OCI-LY7 (cell line): ENCODE measurements around the gene RAPGEF2. TPM values are rescaled to one million over a fixed set of nuclear protein-coding genes. Genes with fewer than 3 reads are reported as not detected.

Experiments
- BruUV-seq: library from RNA; stranded (reverse); fragments of 400-500 nt; replicated peaks from 2 replicates; lab custom pipeline; 2021; lab: Mats Ljungman, UMichigan
- CTCF ChIA-PET: fragments of 300-600 bp; sonication (Branson Sonifier 250); formaldehyde crosslinking; loops from one replicate; lab custom pipeline; 2022; ENCODE audit warnings: antibody characterized with exemption; ENCODE audit not compliant: unreplicated experiment; lab: Charles Lee
- POLR2A ChIA-PET: fragments of 300-600 bp; sonication (Branson Sonifier 250); formaldehyde crosslinking; loops from one replicate; lab custom pipeline; 2022; ENCODE audit warnings: antibody characterized with exemption; lab: Charles Lee
- DNase-seq: peaks from one replicate; pipeline ENCODE4 v3.0.0-alpha.2; 2015; ENCODE audit warnings: low spot score
- H2AFZ ChIP-seq: fragments of 200-600 bp; sonication (generic), shearing (Covaris generic); 2 replicates; pipeline ENCODE4 v1.6.1; 2014; ENCODE audit warnings: mild to moderate bottlenecking, antibody characterized with exemption, low read length, moderate library complexity
- H3K27ac ChIP-seq: fragments of 200-600 bp; sonication (generic); 2 replicates; pipeline ENCODE4 v1.5.1; 2014; ENCODE audit warnings: mixed run types, low read depth, mild to moderate bottlenecking, moderate library complexity, low read length, inconsistent platforms; ENCODE audit not compliant: poor library complexity, severe bottlenecking
- H3K36me3 ChIP-seq: fragments of 200-600 bp; sonication (generic); 2 replicates; pipeline ENCODE4 v1.6.1; 2014; ENCODE audit warnings: mild to moderate bottlenecking, antibody characterized with exemption, low read length, moderate library complexity, mixed read lengths; ENCODE audit not compliant: insufficient read depth
- H3K4me1 ChIP-seq: fragments of 200-600 bp; sonication (generic); 2 replicates; pipeline ENCODE4 v1.5.1; 2014; ENCODE audit warnings: mild to moderate bottlenecking, low read length; ENCODE audit not compliant: insufficient read depth, poor library complexity, severe bottlenecking
- H3K4me2 ChIP-seq: fragments of 200-600 bp; sonication (generic); 2 replicates; pipeline ENCODE4 v1.6.1; 2014; ENCODE audit warnings: mild to moderate bottlenecking, low read length
- H3K4me3 ChIP-seq: fragments of 200-600 bp; sonication (generic); 2 replicates; pipeline ENCODE4 v1.5.1; 2014; ENCODE audit warnings: mild to moderate bottlenecking, low read depth, low read length; ENCODE audit not compliant: poor library complexity, severe bottlenecking
- H3K79me2 ChIP-seq: fragments of 200-600 bp; sonication (generic); 2 replicates; pipeline ENCODE4 v1.6.1; 2016; ENCODE audit warnings: low read depth, mild to moderate bottlenecking, low read length, moderate library complexity, mixed read lengths; ENCODE audit not compliant: insufficient read depth
- H3K9me2 ChIP-seq: fragments of 200-600 bp; sonication (generic); 2 replicates; pipeline ENCODE4 v1.6.1; 2016; ENCODE audit warnings: mild to moderate bottlenecking, low read length, mixed read lengths; ENCODE audit not compliant: insufficient read depth
- H3K9me3 ChIP-seq: fragments of 200-600 bp; sonication (generic); 2 replicates; pipeline ENCODE4 v1.6.1; 2014; ENCODE audit warnings: mild to moderate bottlenecking, mixed run types, low read length, mixed read lengths
- H4K20me1 ChIP-seq: fragments of 200-600 bp; sonication (generic); 2 replicates; pipeline ENCODE4 v1.6.1; 2014; ENCODE audit warnings: mild to moderate bottlenecking, antibody characterized with exemption, low read length, moderate library complexity, mixed read lengths; ENCODE audit not compliant: insufficient read depth
- EZH2phosphoT487 ChIP-seq: fragments of 200-600 bp; sonication (generic); IDR thresholded peaks from 2 replicates; pipeline ENCODE4 v1.6.1; 2018; ENCODE audit warnings: low read depth, borderline replicate concordance, mild to moderate bottlenecking, mixed run types, antibody characterized with exemption, low read length, moderate library complexity, mixed read lengths
- intact Hi-C: fragments of 100-400 bp; cut with micrococcal nuclease; formaldehyde crosslinking; loops from one replicate; pipeline ENCODE4 v1.10.0; 2022; ENCODE audit not compliant: unreplicated experiment
- total RNA-seq, 2 experiments: library from RNA; depleted of rRNA in 1 of 2; stranded (reverse); fragments of >200 nt in 1 of 2; shearing (Covaris generic) in 1 of 2; gene quantifications; 2 replicates each; pipeline ENCODE4 v1.2.3, GENCODE V29; 2014 to 2022
- TF ChIP-seq, protein P1 (sequence below): fragments of 200-600 bp; sonication (generic); conservative IDR thresholded peaks from 2 replicates; pipeline ENCODE4 v1.5.1; 2014; ENCODE audit warnings: mild to moderate bottlenecking, antibody characterized with exemption, low read length, moderate library complexity, mixed read lengths

RAPGEF2 gene
- total RNA-seq, 2 experiments from 2014 or later: 4.6 to 6.5 TPM

DNA sequence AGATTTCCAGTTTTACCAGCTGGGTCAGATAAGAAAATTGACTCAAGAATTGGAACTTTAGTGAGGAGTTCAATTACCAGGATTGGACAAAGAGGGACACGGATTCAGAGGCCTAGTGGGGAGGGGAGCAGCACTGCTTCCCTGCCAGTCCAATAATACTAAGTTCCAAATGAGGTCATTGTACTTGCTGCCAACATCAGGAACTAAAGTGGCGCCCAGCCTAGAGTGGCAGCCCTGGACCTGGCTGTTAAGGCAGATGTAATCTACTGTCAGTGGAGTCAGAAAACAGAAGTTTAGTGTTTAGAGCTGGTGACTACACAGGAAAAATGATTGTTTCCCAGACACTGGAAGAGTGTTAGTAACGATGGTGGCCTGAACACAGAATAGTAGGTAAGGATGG is 42.7 kb upstream of the RAPGEF2 start:
- Histone ChIP-seq H3K4me1 (peaks cover 10% of the 10 kb centered on the region), H2AFZ (no peak overlapping the region), H3K4me3 (no peak overlapping the region), H3K36me3 (no peaks in the 10 kb centered on the region), H3K4me2 (no peak overlapping the region), H3K9me2 (no peaks in the 10 kb centered on the region), H3K79me2 (no peaks in the 10 kb centered on the region), H3K9me3 (no peaks in the 10 kb centered on the region), H4K20me1 (no peaks in the 10 kb centered on the region), H3K27ac (no peak overlapping the region)
- ChIA-PET POLR2A (interaction anchor here (0.9 kb wide), 1 partner anchor 15 kb away, joined by 4 read pairs; no protein-coding TSS in a partner anchor), CTCF (no interaction called here)
- TF ChIP-seq, protein P1, sequence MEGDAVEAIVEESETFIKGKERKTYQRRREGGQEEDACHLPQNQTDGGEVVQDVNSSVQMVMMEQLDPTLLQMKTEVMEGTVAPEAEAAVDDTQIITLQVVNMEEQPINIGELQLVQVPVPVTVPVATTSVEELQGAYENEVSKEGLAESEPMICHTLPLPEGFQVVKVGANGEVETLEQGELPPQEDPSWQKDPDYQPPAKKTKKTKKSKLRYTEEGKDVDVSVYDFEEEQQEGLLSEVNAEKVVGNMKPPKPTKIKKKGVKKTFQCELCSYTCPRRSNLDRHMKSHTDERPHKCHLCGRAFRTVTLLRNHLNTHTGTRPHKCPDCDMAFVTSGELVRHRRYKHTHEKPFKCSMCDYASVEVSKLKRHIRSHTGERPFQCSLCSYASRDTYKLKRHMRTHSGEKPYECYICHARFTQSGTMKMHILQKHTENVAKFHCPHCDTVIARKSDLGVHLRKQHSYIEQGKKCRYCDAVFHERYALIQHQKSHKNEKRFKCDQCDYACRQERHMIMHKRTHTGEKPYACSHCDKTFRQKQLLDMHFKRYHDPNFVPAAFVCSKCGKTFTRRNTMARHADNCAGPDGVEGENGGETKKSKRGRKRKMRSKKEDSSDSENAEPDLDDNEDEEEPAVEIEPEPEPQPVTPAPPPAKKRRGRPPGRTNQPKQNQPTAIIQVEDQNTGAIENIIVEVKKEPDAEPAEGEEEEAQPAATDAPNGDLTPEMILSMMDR: no peak
- no peak for TF ChIP-seq EZH2phosphoT487
- intact Hi-C loops: no loop called here
- BruUV-seq: no TSS peak
- no peak for DNase-seq

DNA sequence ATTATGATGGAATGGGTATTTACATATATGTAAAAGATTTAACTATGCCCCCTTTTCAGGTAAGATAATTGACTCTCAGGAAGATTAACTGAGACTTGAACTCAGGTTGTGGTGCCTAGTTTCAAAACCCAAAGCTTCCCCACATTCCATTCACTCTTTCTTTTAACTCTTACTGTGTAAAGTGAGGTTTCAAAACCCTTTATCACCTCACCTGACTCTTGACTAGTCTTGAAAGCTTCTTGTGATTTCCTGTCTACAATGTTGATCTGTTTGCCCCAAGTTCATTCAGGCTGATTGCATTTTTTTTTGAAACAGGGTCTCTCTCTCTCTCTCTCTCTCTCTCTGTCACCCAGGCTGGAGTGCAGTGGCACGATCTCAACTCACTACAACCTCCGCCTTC is 40.5 kb upstream of the RAPGEF2 start:
- no peaks in the 10 kb centered on the region for H3K4me1 ChIP-seq
- intact Hi-C loops: no loop called here

More for the DNA sequence above, 40.5 kb upstream of the RAPGEF2 start:
- H3K9me2 ChIP-seq: no peaks in the 10 kb centered on the region
- H3K4me2 ChIP-seq: no peak overlapping the region
- H3K36me3 ChIP-seq: no peaks in the 10 kb centered on the region
- H4K20me1 ChIP-seq: no peaks in the 10 kb centered on the region
- H3K79me2 ChIP-seq: no peaks in the 10 kb centered on the region
- CTCF ChIA-PET: no interaction called here
- H3K27ac ChIP-seq: no peak overlapping the region
- TF ChIP-seq EZH2phosphoT487: no peak
- TF ChIP-seq, protein P1: no peak
- no peak overlapping the region for H3K4me3 ChIP-seq
- no peak overlapping the region for H2AFZ ChIP-seq
- H3K9me3 ChIP-seq: no peaks in the 10 kb centered on the region
- BruUV-seq: no TSS peak
- DNase-seq: no peak
- POLR2A ChIA-PET: interaction anchor here (1.3 kb wide), 1 partner anchor 11 kb away, joined by 5 read pairs; no protein-coding TSS in a partner anchor
